D721Med (cell line): ENCODE results near the gene ADARB2.

ENCODE experiments used
- DNase-seq: peaks from one replicate; pipeline ENCODE4 v3.0.0; 2011; ENCODE audit warnings: low spot score; ENCODE audit not compliant: insufficient read length
- FAIRE-seq: peaks from 2 replicates; lab custom pipeline; 2011; peaks lifted over from hg19 to GRCh38; lab: Jason Lieb, UNC
- CTCF ChIP-seq: IDR thresholded peaks from 2 replicates; pipeline ENCODE4 v1.5.1; 2012; ENCODE audit warnings: mild to moderate bottlenecking, control low read depth; ENCODE audit not compliant: insufficient read depth; ENCODE audit errors: missing control alignments

Gene ADARB2

DNA sequence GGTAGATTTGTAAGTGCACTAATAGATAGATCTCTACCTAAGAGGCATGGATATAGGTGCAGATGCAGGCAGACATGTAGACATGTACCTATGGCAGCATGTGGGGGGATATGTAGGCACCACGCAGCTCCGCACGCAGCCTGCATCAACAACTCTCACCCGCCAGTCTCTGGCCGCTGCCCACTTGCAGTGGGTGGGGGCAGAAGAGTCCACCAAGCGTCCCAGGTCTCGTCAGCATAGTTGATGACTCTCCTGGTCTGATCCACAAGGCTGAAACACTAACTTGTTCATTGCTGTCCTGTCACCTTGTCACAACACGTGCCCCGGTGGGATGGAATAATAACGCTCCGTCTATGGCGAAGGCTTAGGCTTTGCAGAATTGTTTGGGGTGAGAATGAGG, 252.0 kb downstream of the ADARB2 start:
- TF ChIP-seq CTCF = no peak
- DNase-seq (no peak), FAIRE-seq (no peak)

DNA sequence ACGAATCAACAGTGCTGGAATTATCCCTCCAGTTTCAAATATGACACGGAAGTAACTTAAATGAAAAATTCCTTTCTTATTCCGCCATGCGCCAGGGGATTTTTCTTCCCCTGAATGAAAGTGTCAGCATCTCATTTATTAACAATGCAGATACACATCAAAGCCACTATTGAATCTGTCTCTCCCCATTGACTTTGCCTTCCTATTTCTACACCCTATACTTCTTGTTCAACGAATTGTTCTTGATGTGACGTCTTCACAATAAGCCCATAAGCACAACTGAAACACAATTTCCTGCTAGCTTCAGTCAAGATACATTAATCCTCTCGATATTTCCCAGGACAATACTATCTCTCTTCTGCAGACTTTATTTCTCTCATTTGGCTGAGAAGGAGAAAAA, 253.5 kb downstream of the ADARB2 start:
- FAIRE-seq (no peak), DNase-seq (no peak)
- no peak for TF ChIP-seq CTCF

GRCh38 chr10:1483246-1483645, 254.1 kb downstream of the ADARB2 start:
- DNase-seq (no peak), FAIRE-seq (no peak)
- no peak for TF ChIP-seq CTCF

- DNase-seq (no peak), FAIRE-seq (no peak)
- no peak for TF ChIP-seq CTCF
Observed at GRCh38 chr10:1477578-1477977, 259.7 kb downstream of the ADARB2 start.

GRCh38 chr10:1476455-1476803, 260.9 kb downstream of the ADARB2 start:
- TF ChIP-seq CTCF = no peak
- FAIRE-seq (no peak), DNase-seq (no peak)

DNA sequence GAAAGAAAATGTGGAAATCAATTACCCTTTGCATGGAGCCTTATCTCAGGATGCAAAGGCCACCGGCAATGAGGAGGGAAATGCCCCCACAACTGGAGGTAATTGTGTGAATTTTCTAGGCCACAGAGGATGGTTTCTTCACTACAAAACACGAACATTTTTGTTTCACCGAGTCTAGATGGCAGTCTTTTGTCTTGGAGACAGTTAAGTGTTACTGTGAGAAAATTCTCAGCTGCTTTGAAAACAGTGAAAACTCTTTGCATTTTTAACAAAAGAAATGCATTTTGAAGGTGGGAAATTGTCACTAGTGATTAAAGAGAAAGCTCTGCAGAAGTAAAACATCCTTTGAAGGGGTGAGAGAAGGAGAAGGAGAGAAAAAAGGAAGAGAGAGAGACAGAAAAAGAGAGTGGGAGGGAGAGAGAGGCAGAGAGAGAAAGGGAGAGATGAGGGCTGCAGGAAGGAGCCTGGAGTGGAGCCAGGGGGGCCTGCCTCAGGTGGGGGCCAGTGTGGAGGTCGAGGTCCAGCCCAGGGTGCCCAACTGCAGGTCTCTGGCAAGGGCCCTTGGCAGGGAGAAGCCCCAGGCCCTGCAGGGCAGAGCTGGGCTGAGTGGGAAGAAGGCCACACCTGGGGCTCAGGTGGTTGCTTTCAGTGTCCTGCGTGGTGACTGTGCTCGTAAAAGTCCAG, 261.4 kb downstream of the ADARB2 start:
- DNase-seq = no peak
- no peak for FAIRE-seq
- TF ChIP-seq CTCF = no peak

DNA sequence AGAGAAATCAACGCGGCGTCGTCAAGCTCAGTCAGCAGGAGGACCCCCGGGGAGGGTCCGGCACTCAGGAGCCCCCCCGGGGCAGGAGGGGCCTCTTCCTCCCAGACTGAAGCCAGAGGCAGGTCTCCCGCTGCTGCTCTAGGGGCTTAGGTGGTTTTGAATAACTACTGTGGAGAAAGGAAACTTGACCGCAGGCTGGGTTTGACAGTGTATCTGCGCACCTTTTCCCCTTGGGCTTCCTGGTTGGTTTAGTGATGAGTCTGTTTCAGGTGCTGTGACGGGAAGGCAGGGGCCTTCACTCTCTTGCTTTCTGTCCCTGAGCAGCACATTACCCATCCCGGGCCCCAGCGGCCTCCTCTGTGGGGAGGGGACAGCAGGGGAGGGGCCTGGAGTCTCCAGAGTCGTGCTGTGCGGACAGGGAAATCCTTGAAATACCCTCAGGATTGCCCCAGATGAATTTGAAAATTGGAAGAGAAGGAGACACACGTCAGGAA, 262.2 kb downstream of the ADARB2 start:
- DNase-seq = no peak
- no peak for FAIRE-seq
- TF ChIP-seq CTCF = no peak
